ENCODE results near the gene BTBD17.

DNA sequence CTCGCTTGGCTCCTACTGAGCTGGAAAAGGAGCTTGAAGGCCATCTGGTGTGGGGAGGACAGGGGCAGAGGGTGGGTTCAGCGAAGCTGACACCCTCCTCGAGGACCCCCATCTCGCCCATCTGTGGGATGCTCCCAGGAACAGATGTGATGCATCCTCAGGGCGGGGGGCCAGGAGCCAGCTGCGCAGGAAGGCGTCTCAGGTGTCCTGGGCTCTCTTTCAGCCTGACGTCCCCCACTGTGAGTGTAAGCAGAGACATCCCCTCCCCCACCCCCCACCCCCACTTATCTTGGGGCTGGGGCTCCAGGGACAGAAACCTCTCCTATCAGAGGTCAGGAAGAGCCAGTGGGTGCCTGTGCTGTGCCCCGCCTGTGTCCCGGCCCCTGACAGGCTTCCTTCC, 19.4 kb downstream of the BTBD17 start:
- TF ChIP-seq, protein P1, sequence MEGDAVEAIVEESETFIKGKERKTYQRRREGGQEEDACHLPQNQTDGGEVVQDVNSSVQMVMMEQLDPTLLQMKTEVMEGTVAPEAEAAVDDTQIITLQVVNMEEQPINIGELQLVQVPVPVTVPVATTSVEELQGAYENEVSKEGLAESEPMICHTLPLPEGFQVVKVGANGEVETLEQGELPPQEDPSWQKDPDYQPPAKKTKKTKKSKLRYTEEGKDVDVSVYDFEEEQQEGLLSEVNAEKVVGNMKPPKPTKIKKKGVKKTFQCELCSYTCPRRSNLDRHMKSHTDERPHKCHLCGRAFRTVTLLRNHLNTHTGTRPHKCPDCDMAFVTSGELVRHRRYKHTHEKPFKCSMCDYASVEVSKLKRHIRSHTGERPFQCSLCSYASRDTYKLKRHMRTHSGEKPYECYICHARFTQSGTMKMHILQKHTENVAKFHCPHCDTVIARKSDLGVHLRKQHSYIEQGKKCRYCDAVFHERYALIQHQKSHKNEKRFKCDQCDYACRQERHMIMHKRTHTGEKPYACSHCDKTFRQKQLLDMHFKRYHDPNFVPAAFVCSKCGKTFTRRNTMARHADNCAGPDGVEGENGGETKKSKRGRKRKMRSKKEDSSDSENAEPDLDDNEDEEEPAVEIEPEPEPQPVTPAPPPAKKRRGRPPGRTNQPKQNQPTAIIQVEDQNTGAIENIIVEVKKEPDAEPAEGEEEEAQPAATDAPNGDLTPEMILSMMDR (IDR thresholded peaks at IDR 0.05) = no peak
- TF ChIP-seq EZH2 (IDR thresholded peaks at IDR 0.05) (no peak), EZH2phosphoT487 (IDR thresholded peaks at IDR 0.05) (no peak)
